Keratinocyte (primary cell): ENCODE measurements around the gene DTYMK. TPM values are rescaled to one million over a fixed set of nuclear protein-coding genes. Genes with fewer than 3 reads are reported as not detected.

Experiments used
- DNase-seq: peaks from one replicate; pipeline ENCODE4 v3.0.0-alpha.2; 2011; ENCODE audit warnings: low read depth, missing footprints, low spot score
- FAIRE-seq: peaks from 2 replicates; lab custom pipeline; 2011; peaks lifted over from hg19 to GRCh38; lab: Jason Lieb, UNC
- H2AFZ ChIP-seq: 2 replicates; pipeline ENCODE4 v1.6.0; 2012; ENCODE audit warnings: low read length, control low read depth, inconsistent platforms; ENCODE audit not compliant: control insufficient read depth
- H3K27ac ChIP-seq: 2 replicates; pipeline ENCODE4 v1.5.1; 2011; ENCODE audit warnings: low read length; ENCODE audit not compliant: control insufficient read depth, insufficient read depth
- H3K27me3 ChIP-seq: 3 replicates; pipeline ENCODE4 v1.6.0; 2011; ENCODE audit warnings: low read length; ENCODE audit not compliant: control insufficient read depth, insufficient read depth; ENCODE audit errors: extremely low read depth
- H3K36me3 ChIP-seq, 2 experiments: 2 replicates in 1 of 2; 3 replicates in 1 of 2; pipeline ENCODE4 v1.5.1; 2011; ENCODE audit warnings: low read length in 2 of 2, mild to moderate bottlenecking in 1 of 2; ENCODE audit not compliant: control insufficient read depth in 2 of 2, insufficient read depth in 2 of 2; ENCODE audit errors: extremely low read depth in 1 of 2
- H3K4me1 ChIP-seq: 3 replicates; pipeline ENCODE4 v1.5.1; 2011; ENCODE audit warnings: low read length; ENCODE audit not compliant: control insufficient read depth, insufficient read depth; ENCODE audit errors: extremely low read depth
- H3K4me2 ChIP-seq: 3 replicates; pipeline ENCODE4 v1.6.0; 2011; ENCODE audit warnings: low read depth, low read length; ENCODE audit not compliant: control insufficient read depth, insufficient read depth; ENCODE audit errors: extremely low read depth
- H3K4me3 ChIP-seq, 3 experiments: fragments of 200-600 bp in 1 of 3; sonication (generic) in 1 of 3; 2 replicates in 2 of 3; 3 replicates in 1 of 3; pipeline ENCODE4 v1.5.1; 2011 to 2016; ENCODE audit warnings: low read length in 3 of 3, mild to moderate bottlenecking in 3 of 3, control low read depth in 2 of 3, inconsistent platforms in 1 of 3, low read depth in 1 of 3, mixed read lengths in 1 of 3, mixed run types in 1 of 3, moderate library complexity in 1 of 3; ENCODE audit not compliant: control insufficient read depth in 2 of 3, insufficient read depth in 2 of 3; ENCODE audit errors: extremely low read depth in 1 of 3
- H3K79me2 ChIP-seq: 2 replicates; pipeline ENCODE4 v1.6.0; 2012; ENCODE audit warnings: low read length; ENCODE audit not compliant: control insufficient read depth, insufficient read depth
- H3K9ac ChIP-seq: 3 replicates; pipeline ENCODE4 v1.6.0; 2011; ENCODE audit warnings: low read length; ENCODE audit not compliant: control insufficient read depth, insufficient read depth; ENCODE audit errors: extremely low read depth
- H3K9me1 ChIP-seq: 3 replicates; pipeline ENCODE4 v1.6.0; 2011; ENCODE audit warnings: low read length; ENCODE audit not compliant: control insufficient read depth, insufficient read depth; ENCODE audit errors: extremely low read depth
- H3K9me3 ChIP-seq: 2 replicates; pipeline ENCODE4 v1.5.1; 2012; ENCODE audit warnings: low read depth, low read length; ENCODE audit not compliant: control insufficient read depth
- H4K20me1 ChIP-seq: 3 replicates; pipeline ENCODE4 v1.6.0; 2011; ENCODE audit warnings: low read length; ENCODE audit not compliant: control insufficient read depth, insufficient read depth; ENCODE audit errors: extremely low read depth
- EZH2 ChIP-seq: IDR thresholded peaks from one replicate; pipeline ENCODE4 v1.6.1; 2012; ENCODE audit warnings: inconsistent platforms, mild to moderate bottlenecking, low read length, moderate library complexity
- dilution Hi-C: fragments of 300-500 bp; cut with MboI; formaldehyde crosslinking; loops from one replicate; pipeline ENCODE4 v1.7.0; 2020; ENCODE audit warnings: low sequenced_read_pairs; ENCODE audit not compliant: extremely low pct_ligation_motif_present
- polyA plus RNA-seq, 5 experiments: library from polyadenylated mRNA; depleted of rRNA in 3 of 5; stranded (reverse) in 3 of 5; stranded (forward) in 1 of 5; unstranded in 1 of 5; fragments of >200 nt; gene quantifications; 1 replicate in 1 of 5; 2 replicates in 3 of 5; 3 replicates in 1 of 5; pipeline versions ENCODE4 v1.2.1 to v1.2.3, GENCODE V29; 2011 to 2012; ENCODE audit warnings: missing spikeins in 2 of 5, low read depth in 1 of 5, low replicate concordance in 1 of 5
- TF ChIP-seq, protein P1 (sequence below), 3 experiments: IDR thresholded peaks in 1 of 3; conservative IDR thresholded peaks in 1 of 3; optimal IDR thresholded peaks in 1 of 3; 2 replicates in 2 of 3; 3 replicates in 1 of 3; pipeline versions ENCODE3 to v1.5.1; 2011; ENCODE audit warnings: low read length in 3 of 3, mild to moderate bottlenecking in 3 of 3, moderate library complexity in 2 of 3, control low read depth in 1 of 3, inconsistent platforms in 1 of 3; ENCODE audit not compliant: insufficient read depth in 2 of 3; ENCODE audit errors: extremely low read depth in 1 of 3

Gene DTYMK
- polyA plus RNA-seq, 1 donor (not counting 4 experiments of a cell fraction or from before 2014, with no cell fraction given), result 31.6 TPM

DNA sequence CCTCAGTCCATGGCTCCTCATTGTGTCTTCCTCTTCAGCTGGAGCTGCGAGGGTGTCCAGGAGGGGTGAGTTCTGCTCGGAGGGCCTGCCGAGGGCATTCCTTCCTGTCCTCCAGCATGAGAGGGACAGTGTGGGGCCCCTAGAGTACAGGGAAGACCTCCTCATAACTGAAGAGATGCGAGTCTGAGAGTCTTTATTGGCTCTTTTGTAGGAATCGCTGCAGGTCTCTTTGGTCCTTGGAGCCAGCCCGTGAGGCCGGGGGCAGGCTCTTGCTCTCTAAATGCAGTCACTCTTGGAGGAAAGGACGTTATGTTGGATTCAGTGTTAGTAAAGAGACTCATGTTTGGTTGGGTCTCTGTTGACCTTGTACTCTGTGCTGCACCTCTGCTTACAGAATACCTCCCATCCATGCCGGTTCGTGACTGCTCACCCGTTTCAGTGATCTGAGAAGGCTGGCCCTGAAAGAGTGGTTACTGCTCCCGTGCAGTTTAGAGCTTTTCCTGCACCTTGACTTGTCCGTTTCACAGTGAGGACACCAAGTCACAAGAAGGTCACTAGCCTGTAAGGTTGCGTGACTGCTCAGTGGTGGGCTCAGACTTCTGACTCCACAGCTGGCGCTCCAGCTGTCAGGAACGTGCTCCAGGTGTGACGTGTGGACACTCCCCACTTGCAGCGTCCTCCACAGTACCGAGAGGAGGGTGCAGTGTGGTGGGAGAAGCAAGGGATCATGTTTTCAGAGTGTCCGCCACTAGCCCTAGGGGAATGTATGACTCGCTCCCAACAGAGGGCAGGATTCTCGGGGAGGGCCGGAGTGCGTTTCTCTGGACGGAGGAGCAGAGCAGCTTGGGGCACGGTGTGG, 41.3 kb downstream of the DTYMK start:
- no peak overlapping the region for H3K9ac ChIP-seq
- no peak overlapping the region for H3K4me2 ChIP-seq
- H3K9me1 ChIP-seq, result no peaks in the 10 kb centered on the region
- no peak overlapping the region for H3K4me3 ChIP-seq
- no peaks in the 10 kb centered on the region for H3K27me3 ChIP-seq
- peaks cover 4 to 5% of the 10 kb centered on the region in 2 experiments for H3K36me3 ChIP-seq
- peaks cover 18% of the 10 kb centered on the region for H4K20me1 ChIP-seq
- TF ChIP-seq, protein P1, sequence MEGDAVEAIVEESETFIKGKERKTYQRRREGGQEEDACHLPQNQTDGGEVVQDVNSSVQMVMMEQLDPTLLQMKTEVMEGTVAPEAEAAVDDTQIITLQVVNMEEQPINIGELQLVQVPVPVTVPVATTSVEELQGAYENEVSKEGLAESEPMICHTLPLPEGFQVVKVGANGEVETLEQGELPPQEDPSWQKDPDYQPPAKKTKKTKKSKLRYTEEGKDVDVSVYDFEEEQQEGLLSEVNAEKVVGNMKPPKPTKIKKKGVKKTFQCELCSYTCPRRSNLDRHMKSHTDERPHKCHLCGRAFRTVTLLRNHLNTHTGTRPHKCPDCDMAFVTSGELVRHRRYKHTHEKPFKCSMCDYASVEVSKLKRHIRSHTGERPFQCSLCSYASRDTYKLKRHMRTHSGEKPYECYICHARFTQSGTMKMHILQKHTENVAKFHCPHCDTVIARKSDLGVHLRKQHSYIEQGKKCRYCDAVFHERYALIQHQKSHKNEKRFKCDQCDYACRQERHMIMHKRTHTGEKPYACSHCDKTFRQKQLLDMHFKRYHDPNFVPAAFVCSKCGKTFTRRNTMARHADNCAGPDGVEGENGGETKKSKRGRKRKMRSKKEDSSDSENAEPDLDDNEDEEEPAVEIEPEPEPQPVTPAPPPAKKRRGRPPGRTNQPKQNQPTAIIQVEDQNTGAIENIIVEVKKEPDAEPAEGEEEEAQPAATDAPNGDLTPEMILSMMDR (optimal IDR thresholded peaks at IDR 0.05 in 1 of 3, IDR thresholded peaks at IDR 0.05 in 1 of 3, conservative IDR thresholded peaks at IDR 0.05 in 1 of 3; ENCODE audit: extremely low read depth in 1 of 3, insufficient read depth in 2 of 3, low read length in 3 of 3), result no peak
- TF ChIP-seq EZH2, result no peak
- H3K4me1 ChIP-seq, result no peaks in the 10 kb centered on the region
- DNase-seq, result no peak
- dilution Hi-C loops, result no loop called here
- no peak overlapping the region for H2AFZ ChIP-seq
- FAIRE-seq, result no peak
- peaks cover 82% of the 10 kb centered on the region for H3K79me2 ChIP-seq
- H3K9me3 ChIP-seq, result no peaks in the 10 kb centered on the region
- no peak overlapping the region for H3K27ac ChIP-seq

DNA sequence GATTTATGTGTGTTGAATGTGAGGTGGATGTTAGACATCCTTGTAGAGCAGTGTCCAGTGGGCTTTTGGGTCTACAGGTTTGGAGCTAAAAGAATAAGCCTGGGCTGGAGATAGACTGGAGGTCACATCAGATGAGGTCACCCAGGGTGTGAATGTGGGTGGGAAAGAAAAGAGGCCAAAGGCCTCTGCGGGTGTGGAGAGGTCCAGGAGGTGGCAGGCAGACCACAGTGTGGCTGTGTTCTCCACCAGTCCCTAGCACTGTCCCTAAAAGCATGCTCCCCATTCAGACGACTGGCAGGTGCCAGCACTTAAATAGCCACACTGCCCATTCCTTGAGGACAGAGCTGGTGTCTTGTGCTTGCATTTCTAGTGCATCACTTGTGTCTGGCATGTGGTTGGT, 45.0 kb downstream of the DTYMK start:
- no peaks in the 10 kb centered on the region for H3K27me3 ChIP-seq
- H3K9me3 ChIP-seq, result no peaks in the 10 kb centered on the region
- DNase-seq, result no peak
- no peak overlapping the region for H3K9ac ChIP-seq
- dilution Hi-C loops, result no loop called here
- peaks cover 6% of the 10 kb centered on the region for H3K4me1 ChIP-seq
- no peak overlapping the region for H3K4me3 ChIP-seq
- TF ChIP-seq EZH2, result no peak
- TF ChIP-seq, protein P1 (optimal IDR thresholded peaks at IDR 0.05 in 1 of 3, IDR thresholded peaks at IDR 0.05 in 1 of 3, conservative IDR thresholded peaks at IDR 0.05 in 1 of 3; ENCODE audit: extremely low read depth in 1 of 3, insufficient read depth in 2 of 3, low read length in 3 of 3), result no peak
- no peak overlapping the region for H3K4me2 ChIP-seq
- H2AFZ ChIP-seq, result no peak overlapping the region
- H3K36me3 ChIP-seq, result peaks cover 4 to 13% of the 10 kb centered on the region in 2 experiments
- peaks cover 83% of the 10 kb centered on the region for H3K79me2 ChIP-seq
- no peak overlapping the region for H3K27ac ChIP-seq
- no peaks in the 10 kb centered on the region for H3K9me1 ChIP-seq
- H4K20me1 ChIP-seq, result peaks cover 7% of the 10 kb centered on the region
- FAIRE-seq, result no peak
